ENCODE results near the gene TBXAS1. TPM values are rescaled to one million over a fixed set of nuclear protein-coding genes. Genes with fewer than 3 reads are reported as not detected.

Gene TBXAS1
- total and polyA plus RNA-seq, 2 donors (not counting 3 experiments of a cell fraction or from before 2014, with no cell fraction given), result 2.1 to 4.3 TPM

DNA sequence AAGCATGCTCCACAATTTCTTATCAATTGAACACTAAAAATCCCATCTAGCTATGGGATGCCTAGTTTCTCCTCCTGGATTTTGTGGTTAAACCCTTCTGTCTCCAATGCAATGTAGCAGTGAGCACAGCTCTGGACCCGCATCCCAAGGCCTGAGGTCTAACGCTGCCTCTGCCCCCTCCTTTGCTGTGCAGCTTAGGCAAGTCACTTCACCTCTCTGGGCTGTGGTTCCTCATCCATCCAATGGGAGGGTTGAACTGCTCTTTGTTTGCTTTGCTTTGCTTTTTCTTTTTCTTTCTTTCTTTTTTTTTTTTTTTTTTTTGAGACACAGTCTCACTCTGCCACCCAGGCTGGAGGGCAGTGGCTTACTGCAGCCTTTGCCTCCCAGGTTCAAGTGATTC, 164.5 kb downstream of the TBXAS1 start:
- POLR2A ChIA-PET, result no interaction called here

More for the DNA sequence above, 164.5 kb downstream of the TBXAS1 start:
- TF ChIP-seq GATA2 (IDR thresholded peaks at IDR 0.05; ENCODE audit: insufficient read depth, insufficient read length, low read depth, low read length), result no peak
- TF ChIP-seq JUN (IDR thresholded peaks at IDR 0.05; ENCODE audit: borderline replicate concordance, insufficient read depth, insufficient read length, low read depth), result no peak
- no peak for TF ChIP-seq EZH2 (IDR thresholded peaks at IDR 0.05; ENCODE audit: borderline replicate concordance, low read depth, low read length, severe bottlenecking)
- TF ChIP-seq POLR2A (IDR thresholded peaks at IDR 0.05; ENCODE audit: low read depth, low read length), result no peak
- TF ChIP-seq CTCF (IDR thresholded peaks at IDR 0.05; ENCODE audit: extremely low read depth in 1 of 2, insufficient read depth in 1 of 2, low read depth in 1 of 2, low read length in 2 of 2), result no peak
- no peak for TF ChIP-seq POLR2AphosphoS5 (IDR thresholded peaks at IDR 0.05; ENCODE audit: insufficient read depth, low read depth, low read length)
- TF ChIP-seq, protein P1, sequence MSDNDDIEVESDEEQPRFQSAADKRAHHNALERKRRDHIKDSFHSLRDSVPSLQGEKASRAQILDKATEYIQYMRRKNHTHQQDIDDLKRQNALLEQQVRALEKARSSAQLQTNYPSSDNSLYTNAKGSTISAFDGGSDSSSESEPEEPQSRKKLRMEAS (IDR thresholded peaks at IDR 0.05; ENCODE audit: insufficient read depth, insufficient read length), result no peak
- TF ChIP-seq FOS (IDR thresholded peaks at IDR 0.05; ENCODE audit: borderline replicate concordance, insufficient read depth, low read length), result no peak
- TF ChIP-seq MYC (IDR thresholded peaks at IDR 0.05; ENCODE audit: low read depth, low read length), result no peak
- Histone ChIP-seq H3K27ac (ENCODE audit: insufficient read depth, low read depth, low read length) (no peak overlapping the region), H3K9me1 (replicated peaks; ENCODE audit: control insufficient read depth, extremely low read depth, insufficient read depth, low read length) (no peaks in the 10 kb centered on the region), H4K20me1 (replicated peaks; ENCODE audit: control insufficient read depth, extremely low read depth, insufficient read depth, low read length) (no peaks in the 10 kb centered on the region), H3K4me1 (ENCODE audit: control insufficient read depth, extremely low read depth, insufficient read depth, low read length) (no peaks in the 10 kb centered on the region), H3K27me3 (ENCODE audit: control insufficient read depth in 2 of 2, insufficient read depth in 2 of 2, low read length in 2 of 2) (no peaks in the 10 kb centered on the region), H3K4me2 (ENCODE audit: insufficient read depth, low read length) (no peak overlapping the region), H3K36me3 (ENCODE audit: control insufficient read depth in 2 of 2, extremely low read depth in 1 of 2, insufficient read depth in 2 of 2, low read length in 2 of 2) (no peaks in the 10 kb centered on the region), H3K9me3 (replicated peaks; ENCODE audit: control insufficient read depth, insufficient read depth, low read length) (no peaks in the 10 kb centered on the region), H3K79me2 (ENCODE audit: control insufficient read depth, insufficient read depth, low read length) (no peaks in the 10 kb centered on the region), H3K9ac (replicated peaks; ENCODE audit: extremely low read depth, insufficient read depth, low read length) (no peak overlapping the region), H2AFZ (ENCODE audit: low read depth, low read length) (no peak overlapping the region), H3K4me3 (replicated peaks in 1 of 3; ENCODE audit: insufficient read depth in 1 of 3, low read depth in 1 of 3, low read length in 3 of 3) (no peak overlapping the region)
- intact Hi-C loops (cut with micrococcal nuclease) (no loop called here), dilution Hi-C loops (cut with MboI; ENCODE audit: extremely low pct_ligation_motif_present, low sequenced_read_pairs) (no loop called here)
- CTCF ChIA-PET, result interaction anchor here (0.6 to 3.7 kb wide), 6 partner anchors 9 to 559 kb away, joined by 3 to 15 read pairs (median 8); no protein-coding TSS in a partner anchor
- no peak for DNase-seq (ENCODE audit: low read depth, low spot score)
- FAIRE-seq, result no peak
- no TSS peak for BruUV-seq (replicated peaks)
